GM23338 (cell line): Measurements from ENCODE around the gene PLXNC1. TPM values are rescaled to one million over a fixed set of nuclear protein-coding genes. Genes with fewer than 3 reads are reported as not detected.

Source experiments
- CREB1 ChIP-seq: fragments of 250-450 bp; sonication (Bioruptor Pico); IDR thresholded peaks from 2 replicates; pipeline ENCODE4 v1.5.0; 2020; ENCODE audit warnings: low read depth, mild to moderate bottlenecking, moderate library complexity
- EZH2 ChIP-seq: fragments of 200-600 bp; sonication (generic); IDR thresholded peaks from one replicate; pipeline ENCODE4 v1.8.0; 2017; ENCODE audit warnings: antibody characterized with exemption, mild to moderate bottlenecking, low read depth; ENCODE audit not compliant: unreplicated experiment
- EZH2phosphoT487 ChIP-seq: fragments of 200-600 bp; sonication (generic); IDR thresholded peaks from one replicate; pipeline ENCODE4 v1.8.1; 2018; ENCODE audit warnings: antibody characterized with exemption; ENCODE audit not compliant: unreplicated experiment
- NANOG ChIP-seq: IDR thresholded peaks from 2 replicates; pipeline ENCODE4 v1.6.1; 2016; ENCODE audit warnings: antibody characterized with exemption, borderline replicate concordance
- POLR2AphosphoS5 ChIP-seq: IDR thresholded peaks from 2 replicates; pipeline ENCODE4 v1.6.1; 2016; ENCODE audit warnings: antibody characterized with exemption, low read depth
- ZNF114 ChIP-seq: fragments of 250-450 bp; sonication (Bioruptor Pico); IDR thresholded peaks from 2 replicates; pipeline ENCODE4 v1.5.0; 2020; ENCODE audit warnings: mild to moderate bottlenecking, moderate library complexity
- polyA plus RNA-seq: library from polyadenylated mRNA; unstranded; fragments of >200 nt; fragmentation: Nextera tagmentation; extraction: Ambion mirVana; gene quantifications from 2 replicates; pipeline ENCODE4 v1.2.1, GENCODE V29; 2016
- total RNA-seq: library from RNA; depleted of rRNA; stranded (reverse); fragments of >200 nt; shearing (Covaris generic); gene quantifications from 2 replicates; pipeline ENCODE4 v1.2.3, GENCODE V29; 2014
- TF ChIP-seq, protein P1 (sequence below): IDR thresholded peaks from 2 replicates; pipeline ENCODE4 v1.6.1; 2016; ENCODE audit warnings: antibody characterized with exemption
- TF ChIP-seq, protein P2 (sequence below): fragments of 250-450 bp; sonication (Bioruptor Pico); IDR thresholded peaks from 2 replicates; pipeline ENCODE4 v1.5.0; 2020; ENCODE audit warnings: mild to moderate bottlenecking, moderate library complexity

PLXNC1 gene
- total and polyA plus RNA-seq, 2 experiments from 2014 or later, result 1.9 to 6.5 TPM

DNA sequence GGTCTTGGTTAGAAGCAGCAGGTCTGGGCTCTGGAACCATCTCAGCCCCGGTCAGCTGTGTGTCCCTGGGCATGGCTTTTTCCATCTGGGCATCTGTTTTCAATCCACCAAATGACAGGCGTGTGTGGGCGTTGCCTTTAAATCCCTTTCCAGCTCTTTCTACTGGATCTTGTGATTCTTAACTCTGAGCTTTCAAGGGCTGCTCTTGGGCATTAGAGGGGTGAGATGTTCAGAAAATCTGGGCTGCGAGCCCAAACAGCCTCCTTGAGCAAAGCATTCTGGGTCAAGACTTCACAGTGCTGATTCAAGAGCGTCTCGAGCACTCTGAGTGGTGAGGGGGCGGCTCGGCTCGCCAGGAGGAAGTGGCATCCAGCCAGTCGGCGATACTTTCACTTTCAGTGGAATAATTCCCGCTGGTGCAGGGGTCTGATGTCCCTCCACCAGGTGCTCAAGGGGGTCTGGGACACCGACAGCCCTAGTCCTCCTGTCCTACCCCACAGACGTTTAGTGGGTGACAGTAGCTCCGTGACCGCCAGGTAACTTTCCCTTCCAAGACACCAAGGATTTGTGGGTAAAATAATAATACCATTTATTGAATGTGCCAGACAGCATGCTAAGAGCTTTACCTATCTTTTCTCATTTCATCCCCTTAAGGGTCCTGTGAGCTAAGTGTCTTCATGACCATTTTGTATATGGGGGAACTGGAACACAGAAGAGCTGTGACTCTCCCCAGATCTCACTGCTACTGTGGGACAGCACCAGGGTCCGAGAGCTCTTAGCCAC is 114.0 kb downstream of the PLXNC1 start (continued):
- TF ChIP-seq, protein P1, sequence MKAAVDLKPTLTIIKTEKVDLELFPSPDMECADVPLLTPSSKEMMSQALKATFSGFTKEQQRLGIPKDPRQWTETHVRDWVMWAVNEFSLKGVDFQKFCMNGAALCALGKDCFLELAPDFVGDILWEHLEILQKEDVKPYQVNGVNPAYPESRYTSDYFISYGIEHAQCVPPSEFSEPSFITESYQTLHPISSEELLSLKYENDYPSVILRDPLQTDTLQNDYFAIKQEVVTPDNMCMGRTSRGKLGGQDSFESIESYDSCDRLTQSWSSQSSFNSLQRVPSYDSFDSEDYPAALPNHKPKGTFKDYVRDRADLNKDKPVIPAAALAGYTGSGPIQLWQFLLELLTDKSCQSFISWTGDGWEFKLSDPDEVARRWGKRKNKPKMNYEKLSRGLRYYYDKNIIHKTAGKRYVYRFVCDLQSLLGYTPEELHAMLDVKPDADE, result no peak
- TF ChIP-seq ZNF114 (CRISPR knock-in tag), result no peak
- no peak for TF ChIP-seq POLR2AphosphoS5
- TF ChIP-seq NANOG, result no peak
- TF ChIP-seq, protein P2, sequence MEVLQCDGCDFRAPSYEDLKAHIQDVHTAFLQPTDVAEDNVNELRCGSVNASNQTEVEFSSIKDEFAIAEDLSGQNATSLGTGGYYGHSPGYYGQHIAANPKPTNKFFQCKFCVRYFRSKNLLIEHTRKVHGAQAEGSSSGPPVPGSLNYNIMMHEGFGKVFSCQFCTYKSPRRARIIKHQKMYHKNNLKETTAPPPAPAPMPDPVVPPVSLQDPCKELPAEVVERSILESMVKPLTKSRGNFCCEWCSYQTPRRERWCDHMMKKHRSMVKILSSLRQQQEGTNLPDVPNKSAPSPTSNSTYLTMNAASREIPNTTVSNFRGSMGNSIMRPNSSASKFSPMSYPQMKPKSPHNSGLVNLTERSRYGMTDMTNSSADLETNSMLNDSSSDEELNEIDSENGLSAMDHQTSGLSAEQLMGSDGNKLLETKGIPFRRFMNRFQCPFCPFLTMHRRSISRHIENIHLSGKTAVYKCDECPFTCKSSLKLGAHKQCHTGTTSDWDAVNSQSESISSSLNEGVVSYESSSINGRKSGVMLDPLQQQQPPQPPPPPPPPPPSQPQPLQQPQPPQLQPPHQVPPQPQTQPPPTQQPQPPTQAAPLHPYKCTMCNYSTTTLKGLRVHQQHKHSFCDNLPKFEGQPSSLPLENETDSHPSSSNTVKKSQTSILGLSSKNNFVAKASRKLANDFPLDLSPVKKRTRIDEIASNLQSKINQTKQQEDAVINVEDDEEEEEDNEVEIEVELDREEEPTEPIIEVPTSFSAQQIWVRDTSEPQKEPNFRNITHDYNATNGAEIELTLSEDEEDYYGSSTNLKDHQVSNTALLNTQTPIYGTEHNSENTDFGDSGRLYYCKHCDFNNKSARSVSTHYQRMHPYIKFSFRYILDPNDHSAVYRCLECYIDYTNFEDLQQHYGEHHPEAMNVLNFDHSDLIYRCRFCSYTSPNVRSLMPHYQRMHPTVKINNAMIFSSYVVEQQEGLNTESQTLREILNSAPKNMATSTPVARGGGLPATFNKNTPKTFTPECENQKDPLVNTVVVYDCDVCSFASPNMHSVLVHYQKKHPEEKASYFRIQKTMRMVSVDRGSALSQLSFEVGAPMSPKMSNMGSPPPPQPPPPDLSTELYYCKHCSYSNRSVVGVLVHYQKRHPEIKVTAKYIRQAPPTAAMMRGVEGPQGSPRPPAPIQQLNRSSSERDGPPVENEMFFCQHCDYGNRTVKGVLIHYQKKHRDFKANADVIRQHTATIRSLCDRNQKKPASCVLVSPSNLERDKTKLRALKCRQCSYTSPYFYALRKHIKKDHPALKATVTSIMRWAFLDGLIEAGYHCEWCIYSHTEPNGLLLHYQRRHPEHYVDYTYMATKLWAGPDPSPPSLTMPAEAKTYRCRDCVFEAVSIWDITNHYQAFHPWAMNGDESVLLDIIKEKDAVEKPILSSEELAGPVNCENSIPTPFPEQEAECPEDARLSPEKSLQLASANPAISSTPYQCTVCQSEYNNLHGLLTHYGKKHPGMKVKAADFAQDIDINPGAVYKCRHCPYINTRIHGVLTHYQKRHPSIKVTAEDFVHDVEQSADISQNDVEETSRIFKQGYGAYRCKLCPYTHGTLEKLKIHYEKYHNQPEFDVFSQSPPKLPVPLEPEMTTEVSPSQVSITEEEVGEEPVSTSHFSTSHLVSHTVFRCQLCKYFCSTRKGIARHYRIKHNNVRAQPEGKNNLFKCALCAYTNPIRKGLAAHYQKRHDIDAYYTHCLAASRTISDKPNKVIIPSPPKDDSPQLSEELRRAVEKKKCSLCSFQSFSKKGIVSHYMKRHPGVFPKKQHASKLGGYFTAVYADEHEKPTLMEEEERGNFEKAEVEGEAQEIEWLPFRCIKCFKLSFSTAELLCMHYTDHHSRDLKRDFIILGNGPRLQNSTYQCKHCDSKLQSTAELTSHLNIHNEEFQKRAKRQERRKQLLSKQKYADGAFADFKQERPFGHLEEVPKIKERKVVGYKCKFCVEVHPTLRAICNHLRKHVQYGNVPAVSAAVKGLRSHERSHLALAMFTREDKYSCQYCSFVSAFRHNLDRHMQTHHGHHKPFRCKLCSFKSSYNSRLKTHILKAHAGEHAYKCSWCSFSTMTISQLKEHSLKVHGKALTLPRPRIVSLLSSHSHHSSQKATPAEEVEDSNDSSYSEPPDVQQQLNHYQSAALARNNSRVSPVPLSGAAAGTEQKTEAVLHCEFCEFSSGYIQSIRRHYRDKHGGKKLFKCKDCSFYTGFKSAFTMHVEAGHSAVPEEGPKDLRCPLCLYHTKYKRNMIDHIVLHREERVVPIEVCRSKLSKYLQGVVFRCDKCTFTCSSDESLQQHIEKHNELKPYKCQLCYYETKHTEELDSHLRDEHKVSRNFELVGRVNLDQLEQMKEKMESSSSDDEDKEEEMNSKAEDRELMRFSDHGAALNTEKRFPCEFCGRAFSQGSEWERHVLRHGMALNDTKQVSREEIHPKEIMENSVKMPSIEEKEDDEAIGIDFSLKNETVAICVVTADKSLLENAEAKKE, result no peak
- TF ChIP-seq EZH2phosphoT487, result no peak
- no peak for TF ChIP-seq CREB1
- no peak for TF ChIP-seq EZH2
